Esophagus squamous epithelium (tissue), 5 donors: ENCODE data around the gene BRICD5. TPM values are rescaled to one million over a fixed set of nuclear protein-coding genes. Genes with fewer than 3 reads are reported as not detected.

Experiments used
- DNase-seq: peaks from one replicate; lab custom pipeline; 2025; lab: John Stamatoyannopoulos, UW
- H3K27ac ChIP-seq, 4 donors: fragments of 200-600 bp; sonication (generic); one replicate each; pipeline ENCODE4 v1.5.1; 2016 to 2019; ENCODE audit warnings: mild to moderate bottlenecking in 1 of 4
- H3K27me3 ChIP-seq, 4 donors: fragments of 200-600 bp; sonication (generic); 1 replicate in 3 of 4; 2 replicates in 1 of 4; pipeline versions ENCODE4 v1.5.1 to v1.6.0; 2017 to 2021; ENCODE audit warnings: antibody characterized with exemption in 1 of 4
- H3K36me3 ChIP-seq, 3 donors: fragments of 200-600 bp; sonication (generic); one replicate each; pipeline ENCODE4 v1.5.1; 2016 to 2019
- H3K4me1 ChIP-seq, 3 donors: fragments of 200-600 bp; sonication (generic); one replicate each; pipeline ENCODE4 v1.5.1; 2017 to 2019
- H3K4me3 ChIP-seq, 4 donors: fragments of 200-600 bp; sonication (generic); 1 replicate in 3 of 4; 2 replicates in 1 of 4; pipeline ENCODE4 v1.5.1; 2016 to 2019; ENCODE audit warnings: mild to moderate bottlenecking in 2 of 4, moderate library complexity in 1 of 4
- H3K9me3 ChIP-seq, 3 donors: fragments of 200-600 bp; sonication (generic); one replicate each; pipeline ENCODE4 v1.5.1; 2016 to 2019
- POLR2A ChIP-seq, 4 donors: fragments of 450-650 bp; IDR thresholded peaks; one replicate each; pipeline ENCODE4 v1.6.1; 2017; ENCODE audit warnings: antibody characterized with exemption in 4 of 4, mild to moderate bottlenecking in 4 of 4, moderate library complexity in 3 of 4
- WGBS, 2 donors: methylation state at CpG; one replicate each; pipeline ENCODE4 v1.1.5; 2018; 5-methylcytosine and 5-hydroxymethylcytosine counted together
- intact Hi-C: fragments of 100-400 bp; cut with DNase I; formaldehyde crosslinking; loops from one replicate; pipeline ENCODE4 v1.15.0; 2022
- total RNA-seq, 4 donors: library from RNA; depleted of rRNA; stranded (reverse); fragments of >200 nt; gene quantifications; one replicate each; pipeline ENCODE4 v1.1.0, GENCODE V29; 2016
- TF ChIP-seq, protein P1 (sequence below), 6 experiments: fragments of 450-650 bp in 4 of 6; fragments of 200-600 bp in 2 of 6; sonication (generic) in 2 of 6; IDR thresholded peaks; one replicate each; pipeline ENCODE4 v1.5.1; 2016 to 2019; ENCODE audit warnings: antibody characterized with exemption in 6 of 6, mild to moderate bottlenecking in 4 of 6, moderate library complexity in 4 of 6
- donor health status: DM: yes; HTN: yes; CAD: no.

BRICD5 gene
- total RNA-seq, 4 donors from 2014 or later: 1.1 to 2.0 (median 1.6) TPM; not detected in 1

- Histone ChIP-seq H3K4me1 (peaks cover 0 to 47% (median 8%) of the 10 kb centered on the region in 3 donors), H3K27me3 (no peaks in the 10 kb centered on the region), H3K27ac (peak overlapping the region in 1 of 4 donors; percentile 25), H3K4me3 (peak overlapping the region in 1 of 4 donors; percentile 40), H3K36me3 (peaks cover 52 to 100% (median 53%) of the 10 kb centered on the region in 3 donors), H3K9me3 (no peaks in the 10 kb centered on the region)
- intact Hi-C loops: no loop called here
- WGBS, 2 donors: 95 to 100% methylated on average over 11 to 12 of the region's 28 CpGs
- TF ChIP-seq POLR2A (IDR thresholded peaks at IDR 0.05): no peak
- TF ChIP-seq, protein P1, sequence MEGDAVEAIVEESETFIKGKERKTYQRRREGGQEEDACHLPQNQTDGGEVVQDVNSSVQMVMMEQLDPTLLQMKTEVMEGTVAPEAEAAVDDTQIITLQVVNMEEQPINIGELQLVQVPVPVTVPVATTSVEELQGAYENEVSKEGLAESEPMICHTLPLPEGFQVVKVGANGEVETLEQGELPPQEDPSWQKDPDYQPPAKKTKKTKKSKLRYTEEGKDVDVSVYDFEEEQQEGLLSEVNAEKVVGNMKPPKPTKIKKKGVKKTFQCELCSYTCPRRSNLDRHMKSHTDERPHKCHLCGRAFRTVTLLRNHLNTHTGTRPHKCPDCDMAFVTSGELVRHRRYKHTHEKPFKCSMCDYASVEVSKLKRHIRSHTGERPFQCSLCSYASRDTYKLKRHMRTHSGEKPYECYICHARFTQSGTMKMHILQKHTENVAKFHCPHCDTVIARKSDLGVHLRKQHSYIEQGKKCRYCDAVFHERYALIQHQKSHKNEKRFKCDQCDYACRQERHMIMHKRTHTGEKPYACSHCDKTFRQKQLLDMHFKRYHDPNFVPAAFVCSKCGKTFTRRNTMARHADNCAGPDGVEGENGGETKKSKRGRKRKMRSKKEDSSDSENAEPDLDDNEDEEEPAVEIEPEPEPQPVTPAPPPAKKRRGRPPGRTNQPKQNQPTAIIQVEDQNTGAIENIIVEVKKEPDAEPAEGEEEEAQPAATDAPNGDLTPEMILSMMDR (IDR thresholded peaks at IDR 0.05): no peak
- DNase-seq: no peak
Measured at GRCh38 chr16:2171601-2172178, 39.0 kb downstream of the BRICD5 start.

- H3K27me3 ChIP-seq: no peaks in the 10 kb centered on the region
- TF ChIP-seq POLR2A (IDR thresholded peaks at IDR 0.05): no peak
- TF ChIP-seq, protein P1 (IDR thresholded peaks at IDR 0.05): no peak
- H3K9me3 ChIP-seq: no peaks in the 10 kb centered on the region
- H3K4me3 ChIP-seq: peak overlapping the region; percentile 12 to 57 (median 34)
- H3K27ac ChIP-seq: peak overlapping the region; percentile 39 to 72 (median 58)
- intact Hi-C loops: no loop called here
- peaks cover 0 to 38% (median 4%) of the 10 kb centered on the region in 3 donors for H3K4me1 ChIP-seq
- H3K36me3 ChIP-seq: peaks cover 46 to 100% (median 48%) of the 10 kb centered on the region in 3 donors
- 95% methylated on average over 8 of the region's 47 CpGs; no CpG with 5 or more reads in 1 of the 2 donors for WGBS, 2 donors
- DNase-seq: no peak
Measured at GRCh38 chr16:2170587-2171435, 39.9 kb downstream of the BRICD5 start.

GRCh38 chr16:2170080-2170479 is 40.6 kb downstream of the BRICD5 start:
- TF ChIP-seq, protein P1 (IDR thresholded peaks at IDR 0.05): no peak
- TF ChIP-seq POLR2A (IDR thresholded peaks at IDR 0.05): peak in 2 of 4 donors; percentile 14 to 34
- Histone ChIP-seq H3K36me3 (peaks cover 40 to 97% (median 40%) of the 10 kb centered on the region in 3 donors), H3K27me3 (no peaks in the 10 kb centered on the region), H3K27ac (peak overlapping the region; percentile 44 to 72 (median 69)), H3K4me3 (peak overlapping the region; percentile 12 to 57 (median 34)), H3K4me1 (peaks cover 0 to 34% (median 0%) of the 10 kb centered on the region in 3 donors), H3K9me3 (no peaks in the 10 kb centered on the region)
- 95% methylated on average over 4 of the region's 18 CpGs; no CpG with 5 or more reads in 1 of the 2 donors for WGBS, 2 donors
- DNase-seq: no peak
- intact Hi-C loops: no loop called here

- intact Hi-C loops: no loop called here
- no peaks in the 10 kb centered on the region for H3K9me3 ChIP-seq
- H3K4me3 ChIP-seq: no peak overlapping the region
- TF ChIP-seq POLR2A (IDR thresholded peaks at IDR 0.05): no peak
- TF ChIP-seq, protein P1 (IDR thresholded peaks at IDR 0.05): no peak
- H3K4me1 ChIP-seq: peaks cover 14 to 37% (median 15%) of the 10 kb centered on the region in 3 donors
- H3K36me3 ChIP-seq: peaks cover 11 to 68% (median 19%) of the 10 kb centered on the region in 3 donors
- no peak for DNase-seq
- no peaks in the 10 kb centered on the region for H3K27me3 ChIP-seq
- WGBS, 2 donors: 86 to 94% methylated on average over 2 to 9 of the region's 18 CpGs
- H3K27ac ChIP-seq: no peak overlapping the region
Measured at GRCh38 chr16:2167068-2167638, 43.5 kb downstream of the BRICD5 start.
